Suprapubic skin (tissue), 3 donors: ENCODE data around the gene NSUN3.

Experiments used
- CTCF ChIP-seq, 2 donors: fragments of 200-600 bp in 1 of 2; fragments of 450-650 bp in 1 of 2; sonication (generic) in 1 of 2; IDR thresholded peaks; one replicate each; pipeline ENCODE4 v1.5.1; 2016 to 2019; ENCODE audit warnings: antibody characterized with exemption in 2 of 2, mild to moderate bottlenecking in 1 of 2, moderate library complexity in 1 of 2
- POLR2A ChIP-seq, 2 donors: fragments of 450-650 bp; IDR thresholded peaks; one replicate each; pipeline ENCODE4 v1.6.1; 2017; ENCODE audit warnings: antibody characterized with exemption in 2 of 2, mild to moderate bottlenecking in 2 of 2, moderate library complexity in 2 of 2

- TF ChIP-seq POLR2A (IDR thresholded peaks at IDR 0.05) (no peak), CTCF (IDR thresholded peaks at IDR 0.05) (no peak)
Observed at GRCh38 chr3:94146455-94146854, 83.6 kb downstream of the NSUN3 start.
